NK-92 treated with Interleukin-12 subunit alpha and Interleukin-12 subunit beta, amount 100 ng/mL, for 24 hours (cell line): ENCODE results near the gene NSF.
"Not testable (repeated sequence)": the region's sequence is repeated elsewhere in the genome, so short reads cannot be mapped to it uniquely, and the experiment has no call there.

Experiments
- DNase-seq: peaks from one replicate; lab custom pipeline; 2025; lab: John Stamatoyannopoulos, UW

NSF gene

GRCh38 chr17:46756081-46756735 lies 165.7 kb downstream of the NSF start:
- no peak for DNase-seq

- DNase-seq = no peak
Observed at GRCh38 chr17:46756861-46757260, 166.4 kb downstream of the NSF start.

- not testable (repeated sequence) for DNase-seq
Observed at GRCh38 chr17:46757588-46757987, 167.1 kb downstream of the NSF start.

- no peak for DNase-seq
Observed at GRCh38 chr17:46758614-46759013, 168.1 kb downstream of the NSF start.

- no peak for DNase-seq
Observed at GRCh38 chr17:46759141-46759540, 168.7 kb downstream of the NSF start.

GRCh38 chr17:46763416-46763815 lies 172.9 kb downstream of the NSF start:
- no peak for DNase-seq

GRCh38 chr17:46764000-46764708 lies 173.7 kb downstream of the NSF start:
- no peak for DNase-seq

GRCh38 chr17:46764709-46765401 lies 174.4 kb downstream of the NSF start:
- DNase-seq = no peak

- no peak for DNase-seq
Observed at GRCh38 chr17:46765453-46765852, 175.0 kb downstream of the NSF start.

GRCh38 chr17:46766493-46767491 lies 176.3 kb downstream of the NSF start:
- no peak for DNase-seq

- no peak for DNase-seq
Observed at GRCh38 chr17:46768540-46768870, 178.0 kb downstream of the NSF start.

GRCh38 chr17:46768896-46769295 lies 178.4 kb downstream of the NSF start:
- not testable (repeated sequence) for DNase-seq

- DNase-seq = no peak
Observed at GRCh38 chr17:46769531-46770438, 179.3 kb downstream of the NSF start.

GRCh38 chr17:46770439-46770817 lies 180.0 kb downstream of the NSF start:
- no peak for DNase-seq

- no peak for DNase-seq
Observed at GRCh38 chr17:46770818-46771560, 180.5 kb downstream of the NSF start.

GRCh38 chr17:46771561-46772474 lies 181.3 kb downstream of the NSF start:
- no peak for DNase-seq

- DNase-seq = no peak
Observed at GRCh38 chr17:46772475-46773220, 182.2 kb downstream of the NSF start.

- no peak for DNase-seq
Observed at GRCh38 chr17:46773221-46773605, 182.7 kb downstream of the NSF start.

GRCh38 chr17:46773676-46774075 lies 183.2 kb downstream of the NSF start:
- no peak for DNase-seq
